Endodermal cell (in vitro differentiated cells): Measurements from ENCODE around the gene KCNC4. TPM values are rescaled to one million over a fixed set of nuclear protein-coding genes. Genes with fewer than 3 reads are reported as not detected.
A peak's percentile ranks its signal among the peaks of the same experiment; 100 is the strongest.

Experiments
- DNase-seq: peaks from one replicate; pipeline ENCODE4 v3.0.0-alpha.2; 2017
- H3K27ac ChIP-seq: 2 replicates; pipeline ENCODE4 v1.5.1; 2013; ENCODE audit warnings: mild to moderate bottlenecking, low read depth, low read length, moderate library complexity
- H3K27me3 ChIP-seq: 2 replicates; pipeline ENCODE4 v1.6.1; 2013; ENCODE audit warnings: mild to moderate bottlenecking, low read length, moderate library complexity; ENCODE audit not compliant: insufficient read depth, control insufficient read depth, poor library complexity, severe bottlenecking
- H3K36me3 ChIP-seq: 2 replicates; pipeline ENCODE4 v1.7.0; 2013; ENCODE audit warnings: mild to moderate bottlenecking, low read length, moderate library complexity; ENCODE audit not compliant: control insufficient read depth, insufficient read depth
- H3K4me1 ChIP-seq: one replicate; pipeline ENCODE4 v1.7.0; 2013; ENCODE audit warnings: low read length; ENCODE audit not compliant: control insufficient read depth, insufficient read depth
- H3K4me3 ChIP-seq: 2 replicates; pipeline ENCODE4 v1.5.1; 2013; ENCODE audit warnings: mild to moderate bottlenecking, low read length, moderate library complexity
- H3K9ac ChIP-seq: 2 replicates; pipeline ENCODE4 v1.6.1; 2013; ENCODE audit warnings: mild to moderate bottlenecking, low read length, moderate library complexity; ENCODE audit not compliant: poor library complexity, severe bottlenecking; ENCODE audit errors: extremely low read depth
- H3K9me3 ChIP-seq: 2 replicates; pipeline ENCODE4 v1.6.1; 2013; ENCODE audit warnings: mild to moderate bottlenecking, low read length, moderate library complexity; ENCODE audit not compliant: control insufficient read depth
- H3K27ac Mint-ChIP-seq: 2 replicates; pipeline ENCODE4 v1.8.0; 2020; ENCODE audit warnings: mixed read lengths
- H3K27me3 Mint-ChIP-seq: 2 replicates; pipeline ENCODE4 v1.8.0; 2021; ENCODE audit warnings: mild to moderate bottlenecking, mixed read lengths; ENCODE audit not compliant: insufficient read depth
- H3K36me3 Mint-ChIP-seq: 2 replicates; pipeline ENCODE4 v1.8.0; 2020; ENCODE audit warnings: low read depth, mixed read lengths
- H3K4me1 Mint-ChIP-seq: 2 replicates; pipeline ENCODE4 v1.8.0; 2020; ENCODE audit warnings: mixed read lengths
- H3K4me3 Mint-ChIP-seq: 2 replicates; pipeline ENCODE4 v1.8.0; 2020; ENCODE audit warnings: mild to moderate bottlenecking, moderate library complexity, mixed read lengths
- H3K9me3 Mint-ChIP-seq: 2 replicates; pipeline ENCODE4 v1.8.0; 2020; ENCODE audit warnings: mild to moderate bottlenecking, mixed read lengths
- CTCF ChIP-seq: fragments of 200-600 bp; sonication (generic); conservative IDR thresholded peaks from 2 replicates; pipeline ENCODE4 v1.5.0; 2021; ENCODE audit warnings: antibody characterized with exemption, mild to moderate bottlenecking
- WGBS, 2 experiments: methylation state at CpG; one replicate each; pipeline versions ENCODE4 v1.1.5 to v1.1.7; 2013; ENCODE audit warnings: missing lambda C conversion rate in 2 of 2, mixed read lengths in 1 of 2; ENCODE audit not compliant: insufficient coverage in 1 of 2, insufficient read length in 1 of 2; 5-methylcytosine and 5-hydroxymethylcytosine counted together
- total RNA-seq, 2 donors: library from RNA; stranded (reverse); fragmentation: NEBNext Ultra II Directional in 1 of 2; extraction: Animal tissue kit (Norgen Biotek cat#: 25700) in 1 of 2; gene quantifications; 2 replicates in 1 of 2; 3 replicates in 1 of 2; pipeline ENCODE4 v1.2.1, GENCODE V29; 2021

The KCNC4 gene
- total RNA-seq, 2 donors from 2014 or later, result 7.6 to 10.2 TPM

GRCh38 chr1:110212169-110213142 lies 2.3 kb downstream of the KCNC4 start:
- Mint-ChIP-seq H3K36me3 (no peaks in the 10 kb centered on the region), H3K9me3 (no peaks in the 10 kb centered on the region), H3K27ac (no peak overlapping the region), H3K27me3 (peaks cover 47% of the 10 kb centered on the region), H3K4me1 (peaks cover 42% of the 10 kb centered on the region), H3K4me3 (peak overlapping the region; percentile 62)
- DNase-seq, result peak; percentile 74
- TF ChIP-seq CTCF, result peak; percentile 35
- peaks cover 19% of the 10 kb centered on the region for H3K4me1 ChIP-seq
- H3K27me3 ChIP-seq, result peaks cover 43% of the 10 kb centered on the region
- no peak overlapping the region for H3K4me3 ChIP-seq
- no peaks in the 10 kb centered on the region for H3K9me3 ChIP-seq
- 20 to 54% methylated on average over 1 to 19 of the region's 20 CpGs for WGBS, 2 experiments
- H3K27ac ChIP-seq, result no peak overlapping the region
- H3K9ac ChIP-seq, result no peak overlapping the region
- H3K36me3 ChIP-seq, result no peaks in the 10 kb centered on the region

GRCh38 chr1:110213143-110213540 lies 3.0 kb downstream of the KCNC4 start:
- H3K4me3 Mint-ChIP-seq, result peak overlapping the region; percentile 62
- no peaks in the 10 kb centered on the region for H3K9me3 ChIP-seq
- H3K9me3 Mint-ChIP-seq, result no peaks in the 10 kb centered on the region
- H3K27ac Mint-ChIP-seq, result no peak overlapping the region
- DNase-seq, result no peak
- TF ChIP-seq CTCF, result no peak
- peaks cover 47% of the 10 kb centered on the region for H3K4me1 Mint-ChIP-seq
- H3K36me3 ChIP-seq, result no peaks in the 10 kb centered on the region
- peaks cover 43% of the 10 kb centered on the region for H3K27me3 Mint-ChIP-seq
- WGBS, 2 experiments, result 50% methylated on average over 2 of the region's 2 CpGs; no CpG with 5 or more reads in 1 of the 2 experiments
- peaks cover 43% of the 10 kb centered on the region for H3K27me3 ChIP-seq
- no peak overlapping the region for H3K4me3 ChIP-seq
- H3K27ac ChIP-seq, result no peak overlapping the region
- H3K36me3 Mint-ChIP-seq, result no peaks in the 10 kb centered on the region
- H3K9ac ChIP-seq, result no peak overlapping the region
- peaks cover 22% of the 10 kb centered on the region for H3K4me1 ChIP-seq

GRCh38 chr1:110214454-110215404 lies 4.6 kb downstream of the KCNC4 start:
- Histone ChIP-seq H3K27ac (no peak overlapping the region), H3K9ac (no peak overlapping the region), H3K4me3 (no peak overlapping the region), H3K9me3 (no peaks in the 10 kb centered on the region), H3K4me1 (peaks cover 22% of the 10 kb centered on the region), H3K27me3 (peaks cover 36% of the 10 kb centered on the region), H3K36me3 (no peaks in the 10 kb centered on the region)
- no peak for TF ChIP-seq CTCF
- no peak overlapping the region for H3K4me3 Mint-ChIP-seq
- no peaks in the 10 kb centered on the region for H3K9me3 Mint-ChIP-seq
- no peak overlapping the region for H3K27ac Mint-ChIP-seq
- peaks cover 36% of the 10 kb centered on the region for H3K27me3 Mint-ChIP-seq
- DNase-seq, result no peak
- peaks cover 44% of the 10 kb centered on the region for H3K4me1 Mint-ChIP-seq
- WGBS, 2 experiments, result 88 to 93% methylated on average over 8 to 16 of the region's 16 CpGs
- H3K36me3 Mint-ChIP-seq, result no peaks in the 10 kb centered on the region
